M059J (cell line): ENCODE measurements around the gene COL4A2. TPM values are rescaled to one million over a fixed set of nuclear protein-coding genes. Genes with fewer than 3 reads are reported as not detected.
"Not testable (repeated sequence)": the region's sequence is repeated elsewhere in the genome, so short reads cannot be mapped to it uniquely, and the experiment has no call there.

Experiments used
- DNase-seq: peaks from one replicate; pipeline ENCODE4 v3.0.0-alpha.2; 2012; ENCODE audit warnings: low read depth
- total RNA-seq: library from RNA; depleted of rRNA; stranded (reverse); fragments of >200 nt; shearing (Covaris generic); gene quantifications from 2 replicates; pipeline ENCODE4 v1.2.3, GENCODE V29; 2014

Gene COL4A2
- total RNA-seq, 1 experiment from 2014 or later = 205 TPM

DNA sequence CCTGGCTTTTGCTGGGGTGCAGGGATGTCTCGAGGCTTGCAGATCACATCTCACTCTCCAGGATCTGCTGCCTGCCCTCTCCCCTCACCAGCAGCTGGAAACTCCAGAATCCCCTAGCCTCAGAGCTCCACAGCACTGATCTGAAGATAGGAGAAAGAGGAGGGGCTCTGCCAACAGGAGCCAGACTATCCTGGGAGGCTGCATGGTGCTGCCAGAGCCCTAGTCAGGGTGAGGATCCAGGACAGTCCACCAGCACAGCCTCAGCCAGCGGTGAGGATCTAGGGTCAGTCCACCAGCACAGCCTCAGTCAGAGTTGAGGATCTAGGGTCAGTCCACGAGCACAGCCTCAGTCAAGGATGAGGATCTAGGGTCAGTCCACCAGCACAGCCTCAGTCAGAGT is 189.2 kb downstream of the COL4A2 start:
- no peak for DNase-seq

DNA sequence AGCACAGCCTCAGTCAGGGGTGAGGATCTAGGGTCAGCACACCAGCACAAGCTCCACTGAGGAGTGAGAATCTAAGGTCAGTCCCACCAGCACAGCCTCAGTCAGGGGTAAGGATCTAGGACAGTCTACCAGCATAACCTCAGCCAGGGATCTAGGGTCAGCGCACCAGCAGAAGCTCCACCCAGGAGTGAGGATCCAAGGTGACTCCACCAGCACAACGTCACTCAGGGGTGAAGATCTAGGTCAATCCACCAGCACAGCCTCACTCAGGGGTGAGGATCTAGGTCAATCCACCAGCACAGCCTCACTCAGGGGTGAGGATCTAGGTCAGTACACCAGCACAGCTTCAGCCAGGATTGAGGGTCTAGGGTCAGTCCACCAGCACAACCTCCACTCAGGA is 189.9 kb downstream of the COL4A2 start:
- no peak for DNase-seq

- DNase-seq = not testable (repeated sequence)
Measured at GRCh38 chr13:110497896-110498295, 190.8 kb downstream of the COL4A2 start.

DNA sequence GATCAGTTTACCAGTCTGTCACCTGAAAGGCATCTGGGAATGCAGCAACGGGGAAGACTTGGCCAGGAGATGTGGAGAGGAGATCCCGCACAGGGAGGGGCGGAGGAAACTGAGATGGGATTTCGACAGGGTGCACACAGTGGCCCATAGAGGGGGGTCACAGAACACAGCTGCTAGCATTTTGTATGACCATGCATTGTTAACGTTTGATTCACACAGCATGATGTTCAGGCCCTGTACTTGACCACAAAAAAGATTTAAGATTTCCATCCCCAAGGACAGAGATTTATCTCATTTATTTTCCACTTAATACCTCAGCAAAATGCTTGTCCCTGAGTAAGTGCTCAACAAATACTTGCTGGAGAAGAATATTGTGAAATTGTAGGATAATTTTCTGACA is 191.2 kb downstream of the COL4A2 start:
- no peak for DNase-seq

DNA sequence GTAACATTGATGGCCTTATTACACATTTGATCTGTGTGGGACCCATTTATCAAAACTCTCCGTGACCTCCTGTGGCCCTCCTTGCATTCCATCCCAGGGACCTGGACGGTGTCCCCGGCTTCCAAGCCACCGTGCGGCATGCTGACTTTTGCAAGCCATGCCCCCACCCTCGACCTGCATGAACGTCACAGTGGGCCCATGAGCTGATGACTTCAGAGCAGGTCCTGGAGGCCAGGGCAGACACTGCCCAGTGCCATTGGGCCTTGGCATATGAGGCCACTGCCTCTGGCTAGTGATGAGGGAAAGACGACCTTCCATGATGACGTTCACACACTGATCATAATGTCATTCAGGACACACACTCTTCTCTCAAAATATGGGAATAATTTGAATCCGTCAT is 191.7 kb downstream of the COL4A2 start:
- no peak for DNase-seq

- DNase-seq = peak; percentile 91
Measured at GRCh38 chr13:110499621-110500281, 192.7 kb downstream of the COL4A2 start.

DNA sequence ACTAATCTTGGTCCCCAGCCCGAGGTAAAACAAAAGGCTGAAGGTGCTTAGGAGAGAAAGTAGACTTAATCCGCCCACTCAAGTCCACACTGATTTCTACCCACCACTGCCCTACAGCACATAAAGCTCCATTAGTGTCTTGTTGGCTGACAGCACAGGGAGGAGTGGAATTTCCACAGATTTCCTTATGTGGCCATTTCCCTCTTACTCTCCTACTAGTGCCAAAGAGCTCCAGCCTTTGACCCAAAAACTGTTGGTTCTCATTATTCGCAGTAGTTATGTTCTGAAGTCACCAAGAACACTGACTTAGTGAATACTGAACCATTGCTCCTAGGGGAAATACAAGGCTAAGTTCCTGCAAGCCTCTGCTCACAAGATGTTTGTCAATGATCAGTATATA is 193.3 kb downstream of the COL4A2 start:
- DNase-seq = no peak

DNA sequence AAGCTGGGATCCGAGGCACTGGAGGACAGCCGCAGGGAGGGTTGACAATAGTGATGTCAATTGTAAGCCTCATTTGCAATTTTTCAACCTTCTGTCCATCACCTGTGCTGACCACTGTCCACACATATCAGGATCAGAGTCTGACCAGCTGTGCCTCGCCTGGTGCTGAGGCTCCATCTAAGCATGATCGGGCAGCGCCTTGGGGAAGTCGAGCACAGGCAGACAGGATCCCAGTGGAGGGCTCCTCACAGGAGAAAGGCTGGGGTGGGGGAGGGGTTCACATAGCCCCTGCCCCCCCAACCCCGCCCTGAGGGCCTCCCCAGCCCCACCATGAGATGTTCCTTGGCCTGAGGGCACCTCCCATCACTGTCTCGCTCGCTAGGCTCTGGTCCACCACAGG is 194.1 kb downstream of the COL4A2 start:
- DNase-seq = no peak

GRCh38 chr13:110503037-110503901 is 196.2 kb downstream of the COL4A2 start:
- DNase-seq = no peak

GRCh38 chr13:110503979-110504499 is 197.0 kb downstream of the COL4A2 start:
- no peak for DNase-seq

GRCh38 chr13:110505594-110505993 is 198.5 kb downstream of the COL4A2 start:
- no peak for DNase-seq

DNA sequence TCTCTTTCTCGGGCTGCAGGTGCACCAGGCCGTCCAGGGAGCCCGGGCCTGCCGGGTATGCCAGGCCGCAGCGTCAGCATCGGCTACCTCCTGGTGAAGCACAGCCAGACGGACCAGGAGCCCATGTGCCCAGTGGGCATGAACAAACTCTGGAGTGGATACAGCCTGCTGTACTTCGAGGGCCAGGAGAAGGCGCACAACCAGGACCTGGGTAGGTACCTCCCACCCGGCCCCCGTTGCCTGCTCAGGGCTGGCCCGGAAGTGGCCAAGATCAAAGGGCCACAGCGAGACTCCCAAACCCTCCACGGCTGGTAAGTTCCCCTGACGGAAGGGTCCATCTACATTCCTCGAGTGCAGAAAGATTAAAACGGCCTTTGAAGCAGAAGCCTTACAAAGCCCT is 199.3 kb downstream of the COL4A2 start:
- no peak for DNase-seq

DNA sequence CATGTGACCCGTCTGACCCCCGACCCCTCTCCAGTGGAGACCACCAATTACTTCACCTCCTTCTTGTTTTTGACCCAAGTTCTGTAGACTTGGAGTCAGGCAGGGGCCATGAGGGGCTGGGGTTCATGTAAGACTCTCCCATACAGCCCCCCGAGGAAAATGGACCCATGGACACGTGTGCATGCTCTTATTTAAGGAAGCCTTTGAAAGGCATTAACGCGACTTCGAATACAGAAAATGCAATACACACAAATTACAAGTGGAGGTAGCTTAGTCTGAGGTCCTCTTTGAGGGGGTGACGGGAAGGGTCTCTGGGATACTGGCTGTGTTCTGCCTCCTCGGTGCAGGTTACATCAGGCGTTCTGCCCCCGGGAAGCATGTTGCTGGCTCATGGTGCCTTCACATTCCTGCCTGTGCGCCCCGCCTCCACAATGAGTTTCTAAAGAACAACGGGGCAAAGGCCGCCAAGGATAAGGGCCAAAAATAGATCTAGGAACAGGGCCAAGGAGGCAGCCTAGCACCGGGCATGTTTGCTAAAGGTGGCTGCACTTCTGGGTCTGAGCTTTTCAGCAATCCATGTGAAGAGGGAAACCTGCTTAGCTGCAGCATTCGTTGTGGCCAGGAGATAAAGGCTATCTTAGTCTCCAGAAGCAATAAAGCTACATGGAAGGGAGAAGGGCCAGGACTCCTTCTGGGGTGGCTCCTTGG is 199.9 kb downstream of the COL4A2 start:
- no peak for DNase-seq

GRCh38 chr13:110507678-110508381 is 200.7 kb downstream of the COL4A2 start:
- DNase-seq = no peak

DNA sequence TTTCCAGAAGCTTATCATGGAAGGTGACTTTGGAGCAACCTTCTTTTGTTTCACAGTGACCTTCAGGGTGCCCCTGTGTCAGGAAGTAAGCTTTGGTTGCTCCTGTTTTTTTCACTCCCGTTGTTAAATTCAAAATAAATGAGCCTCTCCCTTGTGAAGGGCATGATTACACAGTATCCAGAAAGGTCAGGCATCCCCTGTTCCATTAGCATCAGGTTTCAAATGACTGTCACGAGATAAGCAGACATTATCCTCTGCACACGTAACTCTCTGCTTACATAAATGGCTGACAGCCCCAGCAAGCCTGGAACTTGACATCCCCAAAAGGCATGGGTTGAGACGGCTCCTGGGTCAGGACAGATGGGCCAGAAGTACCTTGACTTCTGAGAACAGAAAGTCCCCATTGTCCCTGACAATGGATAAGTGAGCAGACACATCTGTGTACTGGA is 202.4 kb downstream of the COL4A2 start:
- DNase-seq = no peak

- no peak for DNase-seq
Measured at GRCh38 chr13:110509971-110510786, 203.1 kb downstream of the COL4A2 start.

GRCh38 chr13:110511509-110512181 is 204.6 kb downstream of the COL4A2 start:
- no peak for DNase-seq

DNA sequence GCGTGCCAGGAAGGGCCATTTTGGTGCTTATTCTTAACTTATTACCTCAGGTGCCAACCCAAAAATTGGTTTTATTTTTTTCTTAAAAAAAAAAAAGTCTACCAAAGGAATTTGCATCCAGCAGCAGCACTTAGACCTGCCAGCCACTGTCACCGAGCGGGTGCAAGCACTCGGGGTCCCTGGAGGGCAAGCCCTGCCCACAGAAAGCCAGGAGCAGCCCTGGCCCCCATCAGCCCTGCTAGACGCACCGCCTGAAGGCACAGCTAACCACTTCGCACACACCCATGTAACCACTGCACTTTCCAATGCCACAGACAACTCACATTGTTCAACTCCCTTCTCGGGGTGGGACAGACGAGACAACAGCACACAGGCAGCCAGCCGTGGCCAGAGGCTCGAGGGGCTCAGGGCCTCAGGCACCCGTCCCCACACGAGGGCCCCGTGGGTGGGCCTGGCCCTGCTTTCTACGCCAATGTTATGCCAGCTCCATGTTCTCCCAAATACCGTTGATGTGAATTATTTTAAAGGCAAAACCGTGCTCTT is 205.2 kb downstream of the COL4A2 start:
- no peak for DNase-seq

- DNase-seq = no peak
Measured at GRCh38 chr13:110516500-110516899, 209.4 kb downstream of the COL4A2 start.
